ENCODE results near the gene EEF2K.

Gene EEF2K

DNA sequence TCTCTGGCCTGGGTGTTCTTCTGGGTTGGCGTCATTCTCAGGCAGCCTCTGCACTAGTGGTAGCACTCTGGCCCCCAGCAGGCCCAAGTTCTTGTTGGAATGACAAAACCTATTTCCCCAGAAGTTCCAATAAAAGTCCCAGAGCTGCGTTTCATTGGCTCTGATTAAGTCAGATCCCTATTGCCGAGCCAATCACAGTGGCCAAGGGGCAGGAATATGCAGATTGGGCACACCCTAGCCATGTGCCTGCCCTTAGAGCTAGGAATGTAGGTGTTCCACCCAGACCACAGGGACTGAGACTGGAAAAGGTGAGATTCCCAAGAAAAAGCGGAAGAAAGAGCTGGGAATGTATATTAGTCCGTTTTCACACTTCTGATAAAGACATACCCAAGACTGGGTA, 46.2 kb downstream of the EEF2K start:
- no peak for DNase-seq (ENCODE audit: low read depth)

DNA sequence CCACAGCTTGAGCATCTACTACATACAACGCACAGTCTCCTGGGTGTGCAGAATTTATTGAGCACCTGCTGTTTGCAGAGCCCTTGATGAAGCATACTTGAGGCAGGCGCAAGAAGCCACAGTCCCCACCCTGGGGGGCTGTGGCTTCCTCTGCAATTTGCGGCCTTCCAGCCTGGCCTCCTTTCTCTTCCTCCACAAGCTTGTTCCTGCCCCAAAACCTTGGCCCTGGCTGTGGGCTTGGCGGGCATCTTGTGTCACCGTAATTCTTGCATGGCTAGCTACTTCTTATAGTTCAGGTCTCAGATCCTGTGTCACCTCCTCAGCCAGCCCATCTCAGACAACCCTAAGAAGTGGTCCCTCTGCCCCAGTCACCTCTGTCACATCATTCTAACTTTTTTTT, 47.2 kb downstream of the EEF2K start:
- no peak for DNase-seq (ENCODE audit: low read depth)

DNA sequence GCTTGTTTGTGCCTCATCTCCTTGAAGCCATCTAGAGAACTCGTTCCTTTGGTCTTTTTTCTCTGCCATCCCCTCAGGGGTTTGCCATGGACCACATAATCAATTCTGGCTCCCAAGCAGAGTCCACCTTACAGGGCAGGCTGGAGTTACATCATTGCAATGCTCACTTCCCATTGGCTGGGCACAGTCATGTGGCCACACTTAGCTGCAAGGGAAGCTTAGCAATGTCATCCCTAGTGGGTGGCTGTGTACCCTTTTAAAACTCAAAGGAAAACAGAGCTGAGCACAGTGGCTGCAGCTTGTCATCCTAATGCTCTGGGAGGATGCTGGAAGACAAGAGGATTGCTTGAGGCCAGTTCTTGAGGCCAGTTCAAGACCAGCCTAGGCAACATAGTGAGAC, 49.3 kb downstream of the EEF2K start:
- DNase-seq (ENCODE audit: low read depth) = no peak

DNA sequence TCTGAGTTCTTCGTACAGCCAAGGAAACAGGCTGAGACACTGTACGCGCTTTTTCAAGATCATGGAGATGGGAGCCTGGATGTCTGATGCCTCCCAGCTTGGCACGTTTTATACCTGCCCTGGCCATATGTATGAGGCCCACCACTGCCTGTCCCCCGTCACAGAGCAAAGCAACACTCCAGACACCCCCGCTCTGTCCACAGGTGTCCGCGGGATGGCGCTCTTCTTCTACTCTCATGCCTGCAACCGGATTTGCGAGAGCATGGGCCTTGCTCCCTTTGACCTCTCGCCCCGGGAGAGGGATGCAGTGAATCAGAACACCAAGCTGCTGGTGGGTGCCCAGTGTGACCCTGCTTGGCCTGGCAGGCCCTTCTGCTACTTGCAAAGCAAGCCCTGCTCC, 51.4 kb downstream of the EEF2K start:
- no peak for DNase-seq (ENCODE audit: low read depth)

DNA sequence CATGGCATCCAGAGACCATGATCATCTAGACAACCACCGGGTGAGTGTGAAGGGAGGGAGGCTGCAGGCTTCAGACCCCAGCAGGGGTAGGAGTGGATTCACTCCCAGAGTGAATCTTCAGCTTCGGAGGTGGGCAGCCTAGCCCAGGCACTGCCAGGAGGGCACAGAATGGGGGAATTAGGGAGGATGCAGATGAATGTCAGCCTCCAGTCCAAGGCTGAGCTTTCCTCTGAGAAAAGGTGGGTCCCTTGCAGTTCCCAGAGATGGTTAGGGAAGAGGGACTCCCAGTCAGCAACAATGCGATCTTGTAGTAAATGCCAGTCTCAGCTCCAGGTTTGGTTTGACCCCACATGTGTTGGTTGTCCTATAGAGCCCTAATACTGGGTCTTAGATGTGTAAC, 54.4 kb downstream of the EEF2K start:
- DNase-seq (ENCODE audit: low read depth) = no peak

DNA sequence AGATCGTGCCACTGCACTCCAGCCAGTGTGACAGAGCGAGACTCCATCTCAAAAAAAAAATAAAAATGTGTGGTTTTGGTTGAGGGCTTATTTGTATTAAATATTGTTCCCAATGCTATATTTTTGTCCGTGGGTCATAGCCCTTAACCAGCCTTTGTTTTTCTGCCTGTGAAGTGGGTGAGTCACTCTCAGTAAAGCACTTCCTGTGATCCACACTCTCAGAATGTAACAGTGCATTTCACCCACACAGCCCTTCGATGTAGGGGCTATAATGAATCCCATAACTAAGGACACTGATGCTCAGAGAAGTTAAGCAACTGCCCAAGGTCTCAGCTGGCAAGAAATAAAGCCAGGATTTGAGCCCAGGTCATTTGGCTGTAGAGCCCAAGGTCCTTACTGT, 56.4 kb downstream of the EEF2K start:
- DNase-seq (ENCODE audit: low read depth) = no peak

DNA sequence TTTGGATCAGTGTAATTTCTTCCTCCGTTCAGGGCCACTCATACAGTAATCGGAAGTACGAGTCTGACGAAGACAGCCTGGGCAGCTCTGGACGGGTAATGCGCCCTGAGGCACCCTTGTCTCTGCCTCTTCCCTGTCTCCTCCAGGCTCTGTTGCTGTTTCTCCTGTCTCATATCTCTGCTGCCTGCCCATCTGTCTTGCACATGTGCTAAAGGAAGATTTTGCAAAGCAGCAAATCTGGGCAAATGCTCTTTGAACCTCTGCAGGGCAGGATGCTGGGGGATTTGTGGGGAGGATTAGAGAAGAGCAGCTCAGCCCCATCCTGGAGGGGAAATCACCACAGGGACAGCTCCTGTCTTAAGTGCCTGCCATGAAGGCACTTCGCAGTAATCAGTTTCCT, 58.7 kb downstream of the EEF2K start:
- DNase-seq (ENCODE audit: low read depth) = no peak

DNA sequence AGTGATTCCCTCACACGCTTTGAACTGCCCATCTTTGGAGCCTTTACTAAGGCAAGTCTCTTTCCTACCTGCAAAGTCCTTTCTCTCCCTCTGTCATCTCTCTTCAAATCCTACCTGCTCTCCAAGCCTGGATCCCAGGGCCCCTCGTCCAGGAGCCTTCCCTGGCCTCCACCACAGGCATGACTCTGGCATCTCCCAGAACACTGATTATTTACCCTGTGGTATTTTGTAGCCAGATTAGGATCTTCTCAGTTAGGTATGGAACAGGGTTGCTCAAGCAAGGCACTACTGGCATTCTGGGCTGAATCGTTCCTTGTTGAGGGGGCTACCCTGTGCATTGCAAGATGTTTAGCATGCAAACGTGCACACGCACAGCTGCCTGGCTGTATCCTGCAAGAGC, 59.3 kb downstream of the EEF2K start:
- no peak for DNase-seq (ENCODE audit: low read depth)

DNA sequence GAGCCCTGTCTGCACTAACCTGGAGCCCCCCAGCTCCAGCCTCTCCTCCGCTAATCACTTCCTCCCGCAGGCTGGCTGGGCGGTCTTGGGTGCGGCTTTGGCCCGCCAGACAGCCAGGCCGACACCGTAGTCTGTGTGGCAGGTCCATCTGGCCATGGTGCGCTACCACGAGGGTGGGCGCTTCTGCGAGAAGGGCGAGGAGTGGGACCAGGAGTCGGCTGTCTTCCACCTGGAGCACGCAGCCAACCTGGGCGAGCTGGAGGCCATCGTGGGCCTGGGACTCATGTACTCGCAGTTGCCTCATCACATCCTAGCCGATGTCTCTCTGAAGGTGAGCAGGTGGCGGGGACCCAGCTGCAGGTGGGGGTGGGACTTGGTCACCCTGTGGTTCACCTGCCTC, 60.5 kb downstream of the EEF2K start:
- DNase-seq (ENCODE audit: low read depth) = no peak

DNA sequence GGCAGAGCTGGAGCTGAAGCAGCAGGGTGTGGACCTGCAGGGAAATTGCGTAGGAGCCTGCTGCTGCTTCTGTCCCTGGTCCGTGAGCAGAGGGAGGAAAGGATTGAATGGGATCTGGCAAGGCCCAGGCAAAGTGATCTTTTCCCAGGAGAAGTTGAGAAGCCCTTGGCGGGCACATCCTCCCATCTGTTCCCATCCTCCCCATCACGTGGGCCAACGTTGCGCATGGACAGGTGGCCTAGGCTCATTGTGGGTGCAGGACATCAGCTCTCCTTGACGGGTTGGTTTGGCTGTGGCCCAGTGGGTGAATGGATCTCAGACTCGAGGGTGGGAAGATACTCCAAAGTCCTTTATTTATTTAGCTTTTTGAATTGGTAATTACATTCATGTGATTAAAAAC, 61.7 kb downstream of the EEF2K start:
- no peak for DNase-seq (ENCODE audit: low read depth)

DNA sequence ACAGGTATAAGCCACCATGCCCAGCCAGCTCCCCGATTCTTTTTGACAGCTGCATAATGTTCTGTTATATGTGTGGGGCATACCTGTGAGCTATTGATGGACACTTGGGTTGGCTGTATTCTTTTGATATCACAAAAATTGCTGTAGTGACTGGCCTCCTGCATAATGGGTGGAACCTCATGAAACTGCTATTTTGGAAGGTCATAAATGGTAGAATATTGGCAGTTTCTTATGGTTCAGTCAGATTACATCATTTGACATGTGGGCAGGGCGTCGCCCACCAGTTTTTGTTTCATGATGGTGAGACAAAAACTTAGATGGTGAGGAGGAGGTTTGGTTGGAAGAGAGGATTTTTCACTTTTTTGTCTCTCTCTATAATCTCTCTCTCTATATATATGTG, 64.4 kb downstream of the EEF2K start:
- DNase-seq (ENCODE audit: low read depth) = no peak

DNA sequence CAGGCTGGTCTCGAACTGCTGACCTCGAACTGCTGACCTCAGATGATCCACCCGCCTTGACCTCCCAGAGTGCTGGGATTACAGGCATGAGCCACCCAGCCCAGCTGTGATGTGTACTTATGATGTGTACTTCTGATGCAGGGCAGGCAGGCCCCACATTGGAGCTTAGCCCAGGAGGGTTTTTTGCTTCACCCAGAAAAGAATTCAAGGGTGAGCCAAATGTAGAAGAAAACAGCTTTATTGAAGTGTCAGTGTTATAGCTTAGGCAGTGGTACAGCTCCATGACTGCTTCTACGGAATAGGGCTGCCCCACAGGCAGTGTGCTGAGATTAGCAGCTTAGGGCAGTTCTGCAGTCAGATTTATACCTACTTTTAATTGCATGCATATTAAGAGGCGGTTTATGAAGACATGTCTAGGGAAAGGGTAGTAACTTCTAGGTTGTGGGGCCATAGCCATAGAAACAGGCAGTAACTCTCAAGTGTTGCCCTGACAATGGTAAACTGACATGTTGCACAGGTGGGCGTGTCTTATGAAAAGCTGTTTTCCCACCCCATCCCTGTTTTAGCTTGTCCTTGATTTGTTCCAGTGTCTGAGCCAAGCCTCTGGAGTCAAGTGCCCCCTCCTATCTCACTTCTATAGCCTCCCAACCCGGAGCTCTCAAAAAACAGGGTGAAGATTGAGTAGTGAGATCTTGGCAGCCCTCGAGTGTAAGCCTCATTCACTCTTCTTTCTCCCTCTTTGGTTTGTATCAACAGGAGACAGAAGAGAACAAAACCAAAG, 67.0 kb downstream of the EEF2K start:
- DNase-seq (ENCODE audit: low read depth) = no peak

DNA sequence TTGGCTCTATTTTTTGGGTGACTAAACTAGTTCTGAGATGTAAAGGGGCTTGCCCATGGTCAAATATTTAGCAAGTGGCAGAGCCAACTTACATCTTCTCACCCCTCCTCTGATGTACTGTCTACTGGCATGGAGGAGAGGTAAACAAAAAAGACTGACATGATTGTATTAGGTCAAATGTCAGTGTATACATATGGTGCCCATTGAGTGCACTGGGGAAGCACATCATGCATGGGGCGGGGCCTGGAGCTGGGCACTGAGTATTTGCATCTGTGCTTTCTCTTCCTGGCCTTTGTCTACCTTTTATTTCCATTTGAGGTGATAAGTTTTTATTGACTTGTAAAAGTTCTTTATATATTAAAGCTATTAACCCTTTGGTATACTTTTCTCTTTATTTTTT, 68.8 kb downstream of the EEF2K start:
- DNase-seq (ENCODE audit: low read depth) = no peak

DNA sequence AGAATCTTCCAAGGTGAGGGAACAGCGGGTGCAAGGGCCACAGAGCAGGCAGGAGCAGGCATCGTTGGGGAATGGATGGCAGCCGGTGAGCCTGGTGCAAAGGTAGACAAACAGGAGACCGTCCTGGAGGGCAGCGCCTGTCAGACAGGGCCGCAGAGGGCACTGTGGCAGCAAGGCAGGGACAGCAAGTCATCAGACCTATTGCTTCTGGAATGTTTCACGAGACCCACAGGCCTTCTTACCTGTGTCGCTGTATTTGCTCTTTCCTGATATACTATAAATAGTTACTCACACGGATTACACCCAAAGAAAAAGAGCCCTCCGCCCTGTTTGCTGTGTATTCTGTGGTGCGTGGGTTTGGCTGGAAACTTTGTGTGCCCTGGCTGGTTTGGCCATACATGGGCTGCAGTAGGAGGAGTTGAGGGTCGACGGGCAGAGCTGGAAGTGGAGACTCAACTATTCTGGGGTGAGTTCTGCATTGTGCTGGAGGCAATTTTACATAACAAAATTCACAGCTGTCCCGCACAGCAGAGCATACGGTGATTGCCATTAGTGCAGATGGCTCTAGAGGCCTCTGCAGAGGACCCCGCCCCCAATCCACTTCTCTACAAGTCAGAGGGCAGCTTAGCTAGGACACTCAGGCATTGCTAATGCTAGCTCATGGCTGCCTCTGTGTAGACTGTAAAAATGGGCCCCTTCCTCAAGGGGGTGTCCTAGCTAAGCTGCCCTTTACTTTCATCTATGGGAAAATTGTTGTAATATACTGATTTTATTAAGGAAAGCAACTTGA, 72.6 kb downstream of the EEF2K start:
- no peak for DNase-seq (ENCODE audit: low read depth)

DNA sequence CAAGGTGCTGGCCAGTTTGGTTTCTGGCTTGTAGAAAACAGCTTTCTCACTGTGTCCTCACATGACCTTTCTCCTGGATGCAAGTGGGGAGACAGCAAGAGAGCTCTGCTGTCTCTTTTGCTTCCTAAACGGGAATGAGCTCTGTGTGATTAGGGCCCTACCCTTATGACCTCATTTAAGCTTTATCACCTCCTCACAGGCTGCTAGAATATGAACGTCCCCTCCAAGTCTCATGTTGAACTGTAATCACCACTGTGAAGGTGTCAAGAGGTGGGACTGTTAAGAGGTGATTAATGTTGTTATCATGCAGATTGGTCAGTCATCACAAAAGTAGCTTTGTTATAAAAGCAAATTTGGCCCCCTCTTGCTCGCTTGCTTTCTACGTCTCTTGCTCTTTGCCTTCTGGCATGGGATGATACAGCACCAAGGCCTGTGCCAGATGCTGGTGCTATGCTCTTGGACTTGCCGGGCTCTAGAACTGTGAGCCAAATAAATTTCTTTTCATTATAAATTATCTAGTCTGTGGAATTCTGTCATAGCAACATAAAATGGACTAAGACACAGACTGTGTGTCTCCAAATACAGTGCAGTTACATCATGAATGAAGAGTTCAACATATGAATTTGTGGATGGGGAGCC, 76.3 kb downstream of the EEF2K start:
- no peak for DNase-seq (ENCODE audit: low read depth)

DNA sequence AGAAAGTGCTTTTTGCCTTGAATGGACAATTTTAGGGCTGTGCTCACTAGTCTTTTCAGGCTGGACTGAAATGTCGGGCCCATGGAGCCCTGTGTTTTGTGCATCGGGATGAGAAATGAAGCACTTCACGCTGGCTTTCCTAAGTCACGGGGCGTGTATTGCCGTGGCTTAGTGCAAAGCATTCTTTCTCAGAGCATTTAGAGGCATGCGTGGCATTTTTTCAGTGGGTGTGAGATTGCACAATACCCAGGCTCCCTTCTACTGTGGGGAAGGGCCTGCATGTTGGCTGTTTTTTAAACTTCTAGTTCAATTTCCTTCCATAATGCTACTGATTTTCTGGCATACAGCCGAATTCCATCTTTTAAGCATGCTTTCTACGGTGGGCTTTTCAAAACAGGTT, 78.6 kb downstream of the EEF2K start:
- no peak for DNase-seq (ENCODE audit: low read depth)

DNA sequence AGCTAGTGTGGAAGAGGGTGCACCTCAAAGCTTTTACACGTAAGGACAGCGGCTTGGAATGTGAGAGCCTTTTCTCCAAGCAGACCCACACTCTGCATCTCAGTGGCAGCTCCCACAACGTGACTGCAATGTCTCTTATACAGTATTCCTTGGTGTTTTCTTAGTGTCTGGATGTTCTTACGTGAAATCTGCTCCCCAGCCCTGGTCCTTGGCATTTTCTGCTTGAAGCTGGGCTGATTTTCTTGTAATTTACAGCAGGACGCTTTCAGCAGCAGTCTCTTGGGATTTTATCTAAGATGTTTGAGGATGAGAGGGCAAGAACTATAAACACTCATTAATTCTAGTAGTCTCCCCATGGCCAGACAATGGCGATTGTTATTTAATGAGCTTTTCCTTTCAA, 79.0 kb downstream of the EEF2K start:
- DNase-seq (ENCODE audit: low read depth) = no peak

DNA sequence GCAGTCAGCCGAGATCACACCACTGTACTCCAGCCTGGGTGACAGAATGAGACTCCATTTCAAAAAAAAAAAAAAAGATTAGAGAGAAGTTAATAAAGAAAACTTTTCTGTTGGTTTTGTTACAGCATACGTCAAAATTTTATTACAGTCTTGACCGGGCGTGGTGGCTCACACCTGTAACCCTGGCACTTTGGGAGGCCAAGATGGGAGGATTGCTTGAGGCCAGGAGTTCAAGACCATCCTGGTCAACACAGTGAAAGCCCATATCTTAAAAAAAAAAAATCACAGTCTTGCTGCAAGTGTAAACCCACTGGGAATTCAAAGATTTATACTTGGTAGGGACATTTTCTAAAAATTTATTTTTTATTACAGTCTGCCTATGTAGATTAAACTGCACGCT, 84.9 kb downstream of the EEF2K start:
- DNase-seq (ENCODE audit: low read depth) = no peak

DNA sequence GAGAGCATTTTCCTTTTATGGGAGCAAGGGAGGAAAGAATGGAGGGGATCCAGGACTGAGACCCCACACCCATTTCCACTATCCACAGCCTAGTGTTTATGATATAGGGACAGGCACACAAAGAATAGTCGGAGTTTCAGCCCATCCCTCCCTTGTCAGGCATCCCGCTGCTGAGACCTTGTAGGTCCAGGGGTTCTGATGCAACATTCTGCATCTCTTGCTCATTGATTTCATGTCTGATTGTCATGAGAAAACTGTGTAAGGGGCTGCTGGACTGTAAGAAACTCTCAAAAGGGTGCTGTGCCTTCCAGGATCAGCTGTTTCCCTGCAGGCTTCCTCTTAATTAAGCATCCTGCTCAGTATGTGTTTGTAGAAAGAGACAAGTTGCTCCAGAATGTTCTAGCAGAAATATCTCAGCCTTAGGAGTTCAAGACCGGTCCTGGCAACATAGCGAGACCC, 85.8 kb downstream of the EEF2K start:
- DNase-seq (ENCODE audit: low read depth) = no peak

DNA sequence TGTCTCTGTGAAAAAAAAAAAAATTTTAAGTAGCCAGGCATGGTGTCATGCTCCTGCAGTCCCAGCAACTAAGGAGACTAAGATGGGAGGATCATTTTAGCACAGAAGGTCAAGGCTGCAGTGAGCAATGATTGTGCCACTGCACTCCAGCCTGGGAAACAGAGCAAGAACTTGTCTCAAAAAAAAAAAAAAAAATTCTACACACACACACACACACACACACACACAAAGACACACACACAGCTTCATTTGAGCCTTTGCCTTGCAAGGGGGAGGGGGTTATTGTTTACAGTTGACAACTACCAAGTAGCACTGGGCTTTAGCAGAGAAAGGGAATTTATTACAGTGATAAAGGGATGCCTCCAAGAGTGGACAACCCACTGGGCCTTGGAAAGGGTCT, 86.2 kb downstream of the EEF2K start:
- DNase-seq (ENCODE audit: low read depth) = no peak

DNA sequence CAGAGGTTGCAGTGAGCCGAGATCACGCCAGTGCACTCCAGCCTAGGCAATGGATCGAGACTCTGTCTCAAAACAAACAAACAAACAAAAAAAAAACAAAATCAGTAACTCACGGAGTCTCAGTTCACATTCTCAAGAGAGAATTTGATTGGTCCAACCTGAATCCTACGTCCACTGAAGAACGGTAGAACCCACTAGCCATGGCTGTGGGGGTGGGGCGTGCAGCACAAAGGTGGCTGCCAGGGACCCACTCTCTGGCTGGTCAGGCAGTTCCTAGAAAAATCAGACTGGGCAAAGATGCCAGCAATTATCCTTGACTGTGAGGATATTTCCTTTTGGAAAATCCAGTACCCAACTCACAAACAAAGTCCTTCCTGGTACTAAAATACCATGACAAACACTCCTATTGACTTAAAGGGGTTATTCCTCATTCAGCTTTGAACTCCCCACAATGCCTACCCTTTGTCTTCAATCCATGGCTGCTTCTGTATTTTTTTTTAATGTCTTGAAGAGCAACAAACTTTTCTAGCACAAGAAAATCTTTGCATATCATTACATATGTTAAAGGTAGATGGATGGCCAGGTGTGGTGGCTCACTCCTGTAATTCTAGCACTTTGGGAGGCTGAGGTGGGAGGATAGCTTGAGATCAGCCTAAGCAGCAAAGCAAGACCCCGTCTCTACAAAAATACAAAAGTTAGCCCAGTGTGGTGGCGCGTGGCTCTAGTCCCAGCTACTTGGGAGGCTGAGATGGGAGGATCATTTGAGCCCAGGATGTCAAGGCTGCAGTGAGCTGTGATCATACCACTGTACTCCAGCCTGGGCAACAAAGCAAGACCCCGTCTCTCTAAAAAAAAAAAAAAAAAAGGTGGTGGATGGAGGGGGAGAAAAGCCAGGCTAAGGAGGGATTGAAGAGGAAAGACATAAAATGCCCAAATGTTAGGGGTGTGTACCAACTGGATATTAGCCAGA, 87.3 kb downstream of the EEF2K start:
- DNase-seq (ENCODE audit: low read depth) = no peak

Measured in stimulated activated CD8-positive, alpha-beta memory T cell treated with anti-CD3 and anti-CD28 coated beads, Interleukin-4, amount 100 ng/mL, for 24 hours (primary cell).